ENCODE data around the gene HASPIN. TPM values are rescaled to one million over a fixed set of nuclear protein-coding genes. Genes with fewer than 3 reads are reported as not detected.

Gene HASPIN
- total and polyA plus RNA-seq, 9 of the 15 experiments (the other 6 are each of a cell fraction or from before 2014, with no cell fraction given), result 0.81 to 13.5 (median 9.9) TPM

DNA sequence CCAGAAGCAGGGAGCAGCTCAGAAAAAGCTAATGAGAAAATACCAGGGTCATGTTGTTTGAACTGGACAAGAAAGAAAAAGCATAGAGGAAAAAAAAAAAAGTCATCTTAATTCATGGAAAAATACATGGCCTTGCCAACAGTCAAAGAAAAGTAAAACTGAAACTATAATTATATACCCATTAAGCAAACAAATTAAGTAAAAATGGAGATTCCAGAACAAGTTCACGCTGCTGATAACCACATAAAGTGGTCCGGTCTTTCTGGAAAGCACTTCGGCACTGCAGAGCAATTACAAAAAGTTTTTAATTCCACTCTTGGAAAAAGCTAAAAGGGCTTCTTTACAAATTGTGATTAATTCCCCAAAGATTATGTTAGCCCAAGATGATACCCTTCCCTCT lies 15.3 kb upstream of the HASPIN start:
- FAIRE-seq, result no peak
- Histone ChIP-seq H3K9me3 (replicated peaks; ENCODE audit: control insufficient read depth, insufficient read depth, low read depth, low read length) (no peaks in the 10 kb centered on the region), H4K20me1 (replicated peaks; ENCODE audit: control insufficient read depth, insufficient read depth, low read length) (no peaks in the 10 kb centered on the region), H3K79me2 (ENCODE audit: control insufficient read depth, insufficient read depth, low read length) (no peaks in the 10 kb centered on the region), H3K9me1 (ENCODE audit: control insufficient read depth, insufficient read depth, low read length) (no peaks in the 10 kb centered on the region), H3K4me2 (ENCODE audit: insufficient read depth, low read length) (no peak overlapping the region), H3K27me3 (ENCODE audit: control insufficient read depth in 2 of 2, insufficient read depth in 2 of 2, low read length in 2 of 2) (no peaks in the 10 kb centered on the region), H3K36me3 (ENCODE audit: control insufficient read depth, insufficient read depth, low read length) (0 out of 3 replicates have a peak, but pooled peaks cover 4% of the 10 kb centered on the region), H3K27ac (ENCODE audit: extremely low read depth, low read depth, low read length) (no peak overlapping the region), H3K9ac (ENCODE audit: insufficient read depth in 1 of 2, low read depth in 2 of 2, low read length in 2 of 2) (no peak overlapping the region), H3K4me3 (no peak overlapping the region), H3K4me1 (replicated peaks in 1 of 2; ENCODE audit: control insufficient read depth in 2 of 2, insufficient read depth in 2 of 2, low read length in 2 of 2) (peaks cover 3 to 4% of the 10 kb centered on the region in 2 experiments; a peak in 3 of 5 replicates), H2AFZ (ENCODE audit: low read depth, low read length) (no peak overlapping the region)
- WGBS (ENCODE audit: insufficient coverage, low coverage, missing lambda C conversion rate), result 55% methylated on average over 3 of the region's 3 CpGs
- intact Hi-C loops (cut with micrococcal nuclease), result no loop called here
- no peak for DNase-seq (ENCODE audit: extremely low read depth in 1 of 4, low spot score in 3 of 4)
- TF ChIP-seq NEUROD1 (IDR thresholded peaks at IDR 0.05; ENCODE audit: borderline replicate concordance, low read depth, low read length, partially characterized antibody) (no peak), ZNF146 (CRISPR knock-in tag; IDR thresholded peaks at IDR 0.05; ENCODE audit: unreplicated experiment) (no peak), ZNF263 (CRISPR knock-in tag; IDR thresholded peaks at IDR 0.05; ENCODE audit: borderline replicate concordance) (no peak), EWSR1 (IDR thresholded peaks at IDR 0.05; ENCODE audit: borderline replicate concordance, low read depth, partially characterized antibody) (no peak), SOX6 (IDR thresholded peaks at IDR 0.05) (no peak), ARHGAP35 (IDR thresholded peaks at IDR 0.05; ENCODE audit: partially characterized antibody) (no peak), ZNF224 (CRISPR knock-in tag; IDR thresholded peaks at IDR 0.05) (no peak), ZEB2 (IDR thresholded peaks at IDR 0.05) (no peak), ZKSCAN8 (CRISPR knock-in tag; IDR thresholded peaks at IDR 0.05) (no peak), SMARCE1 (IDR thresholded peaks at IDR 0.05) (no peak)
- TF ChIP-seq, protein P1, sequence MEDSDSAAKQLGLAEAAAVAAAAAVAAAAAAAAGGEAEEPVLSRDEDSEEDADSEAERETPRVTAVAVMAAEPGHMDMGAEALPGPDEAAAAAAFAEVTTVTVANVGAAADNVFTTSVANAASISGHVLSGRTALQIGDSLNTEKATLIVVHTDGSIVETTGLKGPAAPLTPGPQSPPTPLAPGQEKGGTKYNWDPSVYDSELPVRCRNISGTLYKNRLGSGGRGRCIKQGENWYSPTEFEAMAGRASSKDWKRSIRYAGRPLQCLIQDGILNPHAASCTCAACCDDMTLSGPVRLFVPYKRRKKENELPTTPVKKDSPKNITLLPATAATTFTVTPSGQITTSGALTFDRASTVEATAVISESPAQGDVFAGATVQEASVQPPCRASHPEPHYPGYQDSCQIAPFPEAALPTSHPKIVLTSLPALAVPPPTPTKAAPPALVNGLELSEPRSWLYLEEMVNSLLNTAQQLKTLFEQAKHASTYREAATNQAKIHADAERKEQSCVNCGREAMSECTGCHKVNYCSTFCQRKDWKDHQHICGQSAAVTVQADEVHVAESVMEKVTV (CRISPR knock-in tag; IDR thresholded peaks at IDR 0.05), result no peak
- TF ChIP-seq, protein P2, sequence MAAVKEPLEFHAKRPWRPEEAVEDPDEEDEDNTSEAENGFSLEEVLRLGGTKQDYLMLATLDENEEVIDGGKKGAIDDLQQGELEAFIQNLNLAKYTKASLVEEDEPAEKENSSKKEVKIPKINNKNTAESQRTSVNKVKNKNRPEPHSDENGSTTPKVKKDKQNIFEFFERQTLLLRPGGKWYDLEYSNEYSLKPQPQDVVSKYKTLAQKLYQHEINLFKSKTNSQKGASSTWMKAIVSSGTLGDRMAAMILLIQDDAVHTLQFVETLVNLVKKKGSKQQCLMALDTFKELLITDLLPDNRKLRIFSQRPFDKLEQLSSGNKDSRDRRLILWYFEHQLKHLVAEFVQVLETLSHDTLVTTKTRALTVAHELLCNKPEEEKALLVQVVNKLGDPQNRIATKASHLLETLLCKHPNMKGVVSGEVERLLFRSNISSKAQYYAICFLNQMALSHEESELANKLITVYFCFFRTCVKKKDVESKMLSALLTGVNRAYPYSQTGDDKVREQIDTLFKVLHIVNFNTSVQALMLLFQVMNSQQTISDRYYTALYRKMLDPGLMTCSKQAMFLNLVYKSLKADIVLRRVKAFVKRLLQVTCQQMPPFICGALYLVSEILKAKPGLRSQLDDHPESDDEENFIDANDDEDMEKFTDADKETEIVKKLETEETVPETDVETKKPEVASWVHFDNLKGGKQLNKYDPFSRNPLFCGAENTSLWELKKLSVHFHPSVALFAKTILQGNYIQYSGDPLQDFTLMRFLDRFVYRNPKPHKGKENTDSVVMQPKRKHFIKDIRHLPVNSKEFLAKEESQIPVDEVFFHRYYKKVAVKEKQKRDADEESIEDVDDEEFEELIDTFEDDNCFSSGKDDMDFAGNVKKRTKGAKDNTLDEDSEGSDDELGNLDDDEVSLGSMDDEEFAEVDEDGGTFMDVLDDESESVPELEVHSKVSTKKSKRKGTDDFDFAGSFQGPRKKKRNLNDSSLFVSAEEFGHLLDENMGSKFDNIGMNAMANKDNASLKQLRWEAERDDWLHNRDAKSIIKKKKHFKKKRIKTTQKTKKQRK (IDR thresholded peaks at IDR 0.05; ENCODE audit: borderline replicate concordance, low read depth, low read length), result no peak
- CTCF ChIA-PET (ENCODE audit: low intra/inter-chr PET ratio), result no interaction called here
- BruUV-seq (replicated peaks), result no TSS peak
- in situ Hi-C loops (cut with MboI), result no loop called here
- POLR2A ChIA-PET, result no interaction called here
- ATAC-seq, result no peak
